ENCODE measurements around the gene E2F4.

The E2F4 gene

DNA sequence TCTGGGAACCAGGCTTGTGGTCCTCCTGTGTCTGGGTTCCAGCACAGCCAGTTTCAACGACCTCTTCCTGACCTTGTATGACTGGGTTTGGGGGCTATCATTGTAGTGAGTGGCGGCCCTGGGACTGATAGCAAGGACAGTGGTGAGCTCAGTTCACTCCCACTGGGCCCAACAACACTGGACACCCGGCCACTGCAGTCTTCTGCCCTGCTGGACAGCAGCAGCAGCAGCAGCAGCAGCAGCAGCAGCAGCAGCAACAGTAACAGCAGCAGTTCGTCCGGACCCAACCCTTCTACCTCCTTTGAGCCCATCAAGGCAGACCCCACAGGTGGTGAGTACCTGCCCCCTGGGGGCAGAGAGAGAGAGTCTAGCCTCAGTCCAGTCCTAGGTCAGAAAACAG is 3.7 kb downstream of the E2F4 start:
- H2AFZ ChIP-seq (ENCODE audit: low read depth, low read length, severe bottlenecking), result no peak overlapping the region
- no peaks in the 10 kb centered on the region for H3K36me3 ChIP-seq (ENCODE audit: low read length)
- no peak overlapping the region for H3K27ac ChIP-seq (ENCODE audit: low read depth, low read length)
- H4K20me1 ChIP-seq (ENCODE audit: low read depth, low read length), result no peaks in the 10 kb centered on the region
- H3K9me2 ChIP-seq (replicated peaks; ENCODE audit: insufficient read depth, low read length), result no peaks in the 10 kb centered on the region
- no peaks in the 10 kb centered on the region for H3K27me3 ChIP-seq (ENCODE audit: low read length)
- no peak overlapping the region for H3K4me3 ChIP-seq (ENCODE audit: insufficient read depth, low read length, poor library complexity, severe bottlenecking)
- H3K9ac ChIP-seq (ENCODE audit: low read length), result no peak overlapping the region
- H3K79me2 ChIP-seq (ENCODE audit: insufficient read depth, low read length), result peaks cover 24% of the 10 kb centered on the region
- TF ChIP-seq, protein P1, sequence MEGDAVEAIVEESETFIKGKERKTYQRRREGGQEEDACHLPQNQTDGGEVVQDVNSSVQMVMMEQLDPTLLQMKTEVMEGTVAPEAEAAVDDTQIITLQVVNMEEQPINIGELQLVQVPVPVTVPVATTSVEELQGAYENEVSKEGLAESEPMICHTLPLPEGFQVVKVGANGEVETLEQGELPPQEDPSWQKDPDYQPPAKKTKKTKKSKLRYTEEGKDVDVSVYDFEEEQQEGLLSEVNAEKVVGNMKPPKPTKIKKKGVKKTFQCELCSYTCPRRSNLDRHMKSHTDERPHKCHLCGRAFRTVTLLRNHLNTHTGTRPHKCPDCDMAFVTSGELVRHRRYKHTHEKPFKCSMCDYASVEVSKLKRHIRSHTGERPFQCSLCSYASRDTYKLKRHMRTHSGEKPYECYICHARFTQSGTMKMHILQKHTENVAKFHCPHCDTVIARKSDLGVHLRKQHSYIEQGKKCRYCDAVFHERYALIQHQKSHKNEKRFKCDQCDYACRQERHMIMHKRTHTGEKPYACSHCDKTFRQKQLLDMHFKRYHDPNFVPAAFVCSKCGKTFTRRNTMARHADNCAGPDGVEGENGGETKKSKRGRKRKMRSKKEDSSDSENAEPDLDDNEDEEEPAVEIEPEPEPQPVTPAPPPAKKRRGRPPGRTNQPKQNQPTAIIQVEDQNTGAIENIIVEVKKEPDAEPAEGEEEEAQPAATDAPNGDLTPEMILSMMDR (IDR thresholded peaks at IDR 0.05; ENCODE audit: insufficient read depth, low read length, poor library complexity, severe bottlenecking), result no peak
- TF ChIP-seq EZH2phosphoT487 (conservative IDR thresholded peaks at IDR 0.05; ENCODE audit: low read length), result no peak
- no peaks in the 10 kb centered on the region for H3K9me3 ChIP-seq (ENCODE audit: insufficient read depth, low read length)
- H3K4me2 ChIP-seq (ENCODE audit: low read depth, low read length, poor library complexity, severe bottlenecking), result no peak overlapping the region
- no peaks in the 10 kb centered on the region for H3F3A ChIP-seq (ENCODE audit: insufficient read depth)

DNA sequence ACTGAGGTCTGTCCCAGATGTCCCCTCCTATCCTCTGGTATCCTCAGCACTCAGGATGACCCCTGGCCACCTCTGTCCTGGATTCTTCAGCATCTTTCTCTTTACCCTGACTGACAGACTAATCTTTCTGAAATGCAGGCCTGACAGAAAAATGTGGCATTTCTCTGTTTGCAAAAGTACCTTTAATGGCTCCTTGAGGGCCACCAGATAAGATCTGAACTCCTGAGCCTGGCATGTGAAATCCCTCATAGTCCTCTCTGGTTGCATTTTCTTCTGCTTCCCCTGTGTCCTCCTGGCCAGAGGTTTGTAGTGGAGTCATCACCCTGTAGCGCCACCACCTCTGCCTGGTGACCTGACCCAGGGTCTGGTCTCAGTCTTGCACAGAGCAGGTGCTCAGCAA is 4.9 kb downstream of the E2F4 start:
- Histone ChIP-seq H3K27me3 (ENCODE audit: low read length) (no peaks in the 10 kb centered on the region), H3K4me3 (ENCODE audit: insufficient read depth, low read length, poor library complexity, severe bottlenecking) (no peak overlapping the region), H4K20me1 (ENCODE audit: low read depth, low read length) (no peaks in the 10 kb centered on the region), H3K27ac (ENCODE audit: low read depth, low read length) (no peak overlapping the region), H2AFZ (ENCODE audit: low read depth, low read length, severe bottlenecking) (no peak overlapping the region), H3K9me3 (ENCODE audit: insufficient read depth, low read length) (no peaks in the 10 kb centered on the region), H3K4me2 (ENCODE audit: low read depth, low read length, poor library complexity, severe bottlenecking) (no peak overlapping the region), H3K9ac (ENCODE audit: low read length) (no peak overlapping the region), H3K9me2 (replicated peaks; ENCODE audit: insufficient read depth, low read length) (no peaks in the 10 kb centered on the region), H3K36me3 (ENCODE audit: low read length) (no peaks in the 10 kb centered on the region), H3F3A (ENCODE audit: insufficient read depth) (no peaks in the 10 kb centered on the region), H3K79me2 (ENCODE audit: insufficient read depth, low read length) (peaks cover 24% of the 10 kb centered on the region)
- TF ChIP-seq EZH2phosphoT487 (conservative IDR thresholded peaks at IDR 0.05; ENCODE audit: low read length), result no peak
- TF ChIP-seq, protein P1 (IDR thresholded peaks at IDR 0.05; ENCODE audit: insufficient read depth, low read length, poor library complexity, severe bottlenecking), result no peak

DNA sequence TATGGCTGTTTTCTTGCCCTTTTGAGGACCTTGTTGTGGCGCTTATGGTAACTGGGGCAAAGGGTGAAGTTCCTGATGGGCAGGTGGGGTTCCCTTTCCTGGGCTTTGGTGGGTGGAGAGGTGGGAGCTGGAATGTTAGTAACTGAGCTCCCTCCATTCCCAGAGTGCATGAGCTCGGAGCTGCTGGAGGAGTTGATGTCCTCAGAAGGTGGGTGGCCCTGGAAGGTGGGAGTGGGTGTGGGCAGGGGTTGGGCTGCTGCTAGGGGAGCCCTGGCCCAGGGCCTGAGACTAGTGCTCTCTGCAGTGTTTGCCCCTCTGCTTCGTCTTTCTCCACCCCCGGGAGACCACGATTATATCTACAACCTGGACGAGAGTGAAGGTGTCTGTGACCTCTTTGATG is 5.7 kb downstream of the E2F4 start:
- Histone ChIP-seq H3K4me2 (ENCODE audit: low read depth, low read length, poor library complexity, severe bottlenecking) (no peak overlapping the region), H2AFZ (ENCODE audit: low read depth, low read length, severe bottlenecking) (no peak overlapping the region), H3K9me2 (replicated peaks; ENCODE audit: insufficient read depth, low read length) (no peaks in the 10 kb centered on the region), H4K20me1 (ENCODE audit: low read depth, low read length) (no peaks in the 10 kb centered on the region), H3K4me3 (ENCODE audit: insufficient read depth, low read length, poor library complexity, severe bottlenecking) (no peak overlapping the region), H3K27ac (ENCODE audit: low read depth, low read length) (no peak overlapping the region), H3K9ac (ENCODE audit: low read length) (no peak overlapping the region), H3K27me3 (ENCODE audit: low read length) (no peaks in the 10 kb centered on the region), H3F3A (ENCODE audit: insufficient read depth) (no peaks in the 10 kb centered on the region), H3K36me3 (ENCODE audit: low read length) (no peaks in the 10 kb centered on the region), H3K9me3 (ENCODE audit: insufficient read depth, low read length) (no peaks in the 10 kb centered on the region), H3K79me2 (ENCODE audit: insufficient read depth, low read length) (peaks cover 17% of the 10 kb centered on the region)
- no peak for TF ChIP-seq EZH2phosphoT487 (conservative IDR thresholded peaks at IDR 0.05; ENCODE audit: low read length)
- TF ChIP-seq, protein P1 (IDR thresholded peaks at IDR 0.05; ENCODE audit: insufficient read depth, low read length, poor library complexity, severe bottlenecking), result no peak

Data from SU-DHL-6 (cell line).